GM21737 (cell line): ENCODE data around the gene PMEL.
A peak's percentile ranks its signal among the peaks of the same experiment; 100 is the strongest.
"Not testable (repeated sequence)": the region's sequence is repeated elsewhere in the genome, so short reads cannot be mapped to it uniquely, and the experiment has no call there.

Experiments used
- ATAC-seq: cut with Tn5 transposase; IDR thresholded peaks from one replicate; pipeline ENCODE4 v1.9.1; 2021; ENCODE audit warnings: mild to moderate bottlenecking, moderate library complexity; ENCODE audit not compliant: unreplicated experiment

PMEL gene

GRCh38 chr12:55983232-55983842 lies 17.5 kb upstream of the PMEL start:
- ATAC-seq = no peak

- ATAC-seq = peak; percentile 91
Observed at GRCh38 chr12:55982319-55982936, 16.6 kb upstream of the PMEL start.

GRCh38 chr12:55981882-55982281 lies 16.0 kb upstream of the PMEL start:
- ATAC-seq = not testable (repeated sequence)

GRCh38 chr12:55979069-55979468 lies 13.2 kb upstream of the PMEL start:
- ATAC-seq = no peak

GRCh38 chr12:55978393-55978792 lies 12.6 kb upstream of the PMEL start:
- ATAC-seq = no peak

GRCh38 chr12:55974308-55974730 lies 8.5 kb upstream of the PMEL start:
- ATAC-seq = peak; percentile 11

- peak; percentile 87 for ATAC-seq
Observed at GRCh38 chr12:55973599-55974307, 7.9 kb upstream of the PMEL start, which contains the start of gene RAB5B. TSS of gene RAB5B (plus strand) at chr12:55974078. CDS start at chr12:55986961, 12,883 bp downstream.

GRCh38 chr12:55972911-55973598 lies 7.2 kb upstream of the PMEL start:
- ATAC-seq = no peak

GRCh38 chr12:55972456-55972855 lies 6.6 kb upstream of the PMEL start:
- no peak for ATAC-seq

GRCh38 chr12:55972042-55972441 lies 6.2 kb upstream of the PMEL start:
- ATAC-seq = no peak

- no peak for ATAC-seq
Observed at GRCh38 chr12:55970775-55971174, 4.9 kb upstream of the PMEL start.

- ATAC-seq = no peak
Observed at GRCh38 chr12:55969356-55969755, 3.5 kb upstream of the PMEL start.

GRCh38 chr12:55966408-55967281 lies 803 bp upstream of the PMEL start, which contains the start of gene CDK2:
TSS of gene CDK2 (plus strand) at chr12:55966830. CDS start at chr12:55967009, 179 bp downstream.
- ATAC-seq = peak; percentile 89

- ATAC-seq = no peak
Observed at GRCh38 chr12:55965240-55965639, 602 bp downstream of the PMEL start.

GRCh38 chr12:55963760-55964159 lies 2.1 kb downstream of the PMEL start:
- ATAC-seq = no peak

GRCh38 chr12:55957106-55957859 lies 8.6 kb downstream of the PMEL start:
- no peak for ATAC-seq

- no peak for ATAC-seq
Observed at GRCh38 chr12:55955800-55956508, 9.9 kb downstream of the PMEL start.

GRCh38 chr12:55955344-55955743 lies 10.5 kb downstream of the PMEL start:
- no peak for ATAC-seq

GRCh38 chr12:55946553-55946952 lies 19.3 kb downstream of the PMEL start:
- no peak for ATAC-seq
